Heart right ventricle (tissue), 16 donors: Measurements from ENCODE around the gene POGZ. TPM values are rescaled to one million over a fixed set of nuclear protein-coding genes. Genes with fewer than 3 reads are reported as not detected.

ENCODE experiments used
- ATAC-seq, 8 donors: fragments of 200-7000 bp; cut with Tn5 transposase; one replicate each; pipeline ENCODE4 v1.9.1; 2020; ENCODE audit warnings: mild to moderate bottlenecking in 8 of 8, moderate library complexity in 8 of 8, moderate number of reproducible peaks in 1 of 8
- DNase-seq, 2 donors: peaks; one replicate each; pipeline ENCODE4 v3.0.0-alpha.2; 2020
- H3K27ac ChIP-seq, 10 donors: fragments of 200-600 bp; sonication (generic) in 2 of 10; one replicate each; pipeline versions ENCODE4 v1.5.0 to v1.8.0; 2020 to 2022; ENCODE audit warnings: mild to moderate bottlenecking in 3 of 10
- H3K27me3 ChIP-seq, 7 donors: fragments of 200-600 bp; one replicate each; pipeline ENCODE4 v1.8.0; 2021 to 2022; ENCODE audit warnings: mild to moderate bottlenecking in 2 of 7
- H3K36me3 ChIP-seq, 9 donors: fragments of 200-600 bp; sonication (generic) in 1 of 9; one replicate each; pipeline versions ENCODE4 v1.5.0 to v1.8.0; 2020 to 2022; ENCODE audit warnings: mild to moderate bottlenecking in 2 of 9
- H3K4me1 ChIP-seq, 9 donors: fragments of 200-600 bp; sonication (generic) in 1 of 9; one replicate each; pipeline versions ENCODE4 v1.5.0 to v1.8.0; 2020 to 2022; ENCODE audit warnings: mild to moderate bottlenecking in 4 of 9
- H3K4me3 ChIP-seq, 10 donors: fragments of 200-600 bp; sonication (generic) in 2 of 10; one replicate each; pipeline versions ENCODE4 v1.5.0 to v1.8.0; 2020 to 2022; ENCODE audit warnings: mild to moderate bottlenecking in 7 of 10, moderate library complexity in 2 of 10
- H3K9me3 ChIP-seq, 11 donors: fragments of 200-600 bp in 10 of 11; sonication (generic) in 2 of 11; one replicate each; pipeline versions ENCODE4 v1.5.0 to v1.8.0; 2013 to 2022; ENCODE audit warnings: mild to moderate bottlenecking in 2 of 11, control low read depth in 1 of 11, moderate library complexity in 1 of 11
- CTCF ChIP-seq, 9 donors: fragments of 200-600 bp; sonication (generic) in 2 of 9; IDR thresholded peaks; one replicate each; pipeline versions ENCODE4 v1.5.0 to v1.8.0; 2021 to 2022; ENCODE audit warnings: antibody characterized with exemption in 9 of 9, mild to moderate bottlenecking in 5 of 9, moderate library complexity in 1 of 9
- WGBS, 2 donors: extraction: QIAGEN DNeasy Blood & Tissue Kit; methylation state at CpG; one replicate each; pipeline ENCODE4 v1.1.7; 2013; ENCODE audit warnings: inconsistent platforms in 1 of 2; 5-methylcytosine and 5-hydroxymethylcytosine counted together
- intact Hi-C, 10 donors: fragments of 100-400 bp; cut with DNase I; formaldehyde crosslinking; loops; one replicate each; pipeline versions ENCODE4 v1.11.1 to v1.14.2; 2022
- polyA plus RNA-seq, 2 donors: library from polyadenylated mRNA; stranded (reverse); fragments of 200-250 nt; gene quantifications; one replicate each; pipeline ENCODE4 v1.2.3, GENCODE V29; 2013
- total RNA-seq, 10 donors: library from RNA; stranded (reverse); fragmentation: NEBNext Ultra II Directional in 3 of 10; extraction: Animal tissue kit (Norgen Biotek cat#: 25700) in 3 of 10; gene quantifications; one replicate each; pipeline versions ENCODE4 v1.2.1 to v1.2.4, GENCODE V29; 2021 to 2023
- donor health status: Arrhythmogenic right ventricular cardiomyopathy.
- donor health status: ischemic (EF 13 %, LVEDD 7.1; RV severe dilation, severe dysfunction).
- donor health status: healthy with polysubstance abuse.
- donor health status: DM: no; HTN: yes; CAD: no.
- donor health status: DM: no; HTN: no; CAD: no.
- donor health status: ischemic (EF 25% LVEDD 6.9; RV normal size, moderate dysfunction).
- donor health status: ischemic (EF 25% LVEDD 5.7; RV mildly dilated, moderate dysfunction).
- donor health status: healthy.
- donor health status: DM: yes; HTN: yes; CAD: no.
- donor health status: Ischemic cardiomyopathy.
- donor health status: ischemic (EF 35%, LVEDD 5.7; RV mildly dilated, moderate dysfunction).
- donor health status: nonischemic (EF 11% LVEDD 7.7; RV severe dilation, severe dysfunction).
- donor health status: DM: yes; HTN: yes; CAD: no.
- donor health status: PGD.
- donor health status: ischemic (EF 29% LVEDD 5.4; RV normal size, mild dysfunction).
- donor health status: nonischemic (EF 23%, LVEDD 6.1; RV moderate dilation, normal function).

POGZ gene
- total and polyA plus RNA-seq, 12 donors, result 8.2 to 58.6 (median 47.4) TPM

DNA sequence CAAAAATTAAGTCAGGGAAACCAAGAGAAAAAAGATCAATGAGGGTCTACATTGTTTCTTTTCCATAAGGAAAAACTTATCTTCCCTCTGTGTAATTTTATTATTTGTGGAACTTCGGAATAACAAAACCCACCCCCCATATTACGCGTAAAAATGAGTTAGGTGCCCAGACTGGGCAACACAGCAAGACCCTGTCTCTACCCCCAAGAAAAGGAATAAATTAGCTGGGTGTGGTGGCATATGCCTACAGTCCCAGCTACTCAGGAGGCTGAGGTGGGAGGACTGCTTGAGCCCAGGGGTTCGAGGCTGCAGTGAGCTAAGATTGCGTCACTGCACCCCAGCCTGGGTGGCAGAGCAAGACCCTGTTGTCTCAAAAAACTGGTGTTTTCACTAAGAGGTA, 39.5 kb downstream of the POGZ start:
- ATAC-seq (no peak), DNase-seq (no peak)
- Histone ChIP-seq H3K27ac (no peak overlapping the region), H3K4me1 (peaks cover 0 to 1% (median 0%) of the 10 kb centered on the region in 9 donors), H3K9me3 (no peaks in the 10 kb centered on the region), H3K36me3 (peaks cover 0 to 100% (median 62%) of the 10 kb centered on the region in 9 donors), H3K27me3 (no peaks in the 10 kb centered on the region), H3K4me3 (no peak overlapping the region)
- WGBS, 2 donors, result 79 to 98% methylated on average over 5 of the region's 5 CpGs
- intact Hi-C loops, result no loop called here
- TF ChIP-seq CTCF (IDR thresholded peaks at IDR 0.05), result no peak

DNA sequence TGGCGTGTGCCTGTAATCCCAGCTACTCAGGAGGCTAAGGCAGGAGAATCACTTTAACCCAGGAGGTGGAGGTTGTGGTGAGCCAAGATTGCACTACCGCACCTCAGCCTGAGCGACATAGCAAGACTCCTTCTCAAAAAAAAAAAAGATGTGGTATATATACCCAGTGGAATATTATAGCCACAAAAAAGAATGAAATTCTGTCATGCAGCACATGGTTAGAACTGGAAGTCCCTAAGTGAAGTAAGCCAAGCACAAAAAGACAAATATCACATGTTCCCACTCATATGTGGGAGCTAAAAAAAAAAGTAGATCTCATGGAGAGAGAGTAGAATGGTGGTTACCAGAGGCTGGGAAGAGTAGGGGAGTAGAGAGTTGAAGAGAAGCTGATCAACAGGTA, 41.2 kb downstream of the POGZ start:
- no peak overlapping the region for H3K4me3 ChIP-seq

GRCh38 chr1:151416231-151416630, 43.1 kb downstream of the POGZ start:
- H3K27me3 ChIP-seq, result no peaks in the 10 kb centered on the region
- WGBS, 2 donors, result 95 to 97% methylated on average over 4 of the region's 4 CpGs
- ATAC-seq (peak in 1 of 8 donors; percentile 17), DNase-seq (no peak)
- peaks cover 0 to 100% (median 46%) of the 10 kb centered on the region in 9 donors for H3K36me3 ChIP-seq
- intact Hi-C loops, result no loop called here
- no peak overlapping the region for H3K4me3 ChIP-seq
- no peaks in the 10 kb centered on the region for H3K4me1 ChIP-seq
- H3K27ac ChIP-seq, result no peak overlapping the region
- no peak for TF ChIP-seq CTCF (IDR thresholded peaks at IDR 0.05)
- H3K9me3 ChIP-seq, result no peaks in the 10 kb centered on the region

More for the DNA sequence above, 41.2 kb downstream of the POGZ start:
- no peak for TF ChIP-seq CTCF (IDR thresholded peaks at IDR 0.05)
- DNase-seq (no peak), ATAC-seq (no peak)
- 96 to 97% methylated on average over 3 of the region's 3 CpGs for WGBS, 2 donors
- intact Hi-C loops, result no loop called here
- no peaks in the 10 kb centered on the region for H3K27me3 ChIP-seq
- H3K36me3 ChIP-seq, result peaks cover 0 to 100% (median 54%) of the 10 kb centered on the region in 9 donors
- no peaks in the 10 kb centered on the region for H3K9me3 ChIP-seq
- no peaks in the 10 kb centered on the region for H3K4me1 ChIP-seq
- H3K27ac ChIP-seq, result no peak overlapping the region

GRCh38 chr1:151411884-151412283, 47.4 kb downstream of the POGZ start:
- Histone ChIP-seq H3K27ac (no peak overlapping the region), H3K36me3 (peaks cover 0 to 100% (median 67%) of the 10 kb centered on the region in 9 donors), H3K4me1 (no peaks in the 10 kb centered on the region), H3K9me3 (no peaks in the 10 kb centered on the region), H3K27me3 (no peaks in the 10 kb centered on the region), H3K4me3 (no peak overlapping the region)
- ATAC-seq (no peak), DNase-seq (no peak)
- 78 to 86% methylated on average over 2 of the region's 2 CpGs for WGBS, 2 donors
- intact Hi-C loops, result no loop called here
- TF ChIP-seq CTCF (IDR thresholded peaks at IDR 0.05), result no peak
